ENCODE measurements around the gene RAB20.

GRCh38 chr13:110506859-110507566, 54.5 kb downstream of the RAB20 start:
- no peak for TF ChIP-seq CSDC2 (CRISPR knock-in tag; IDR thresholded peaks at IDR 0.05)
- no peak for TF ChIP-seq CSRNP3 (CRISPR knock-in tag; IDR thresholded peaks at IDR 0.05)
- TF ChIP-seq OSR1 (CRISPR knock-in tag; IDR thresholded peaks at IDR 0.05): no peak
- TF ChIP-seq SNAI2 (CRISPR knock-in tag; IDR thresholded peaks at IDR 0.05): no peak
- no peak for TF ChIP-seq PATZ1 (CRISPR knock-in tag; IDR thresholded peaks at IDR 0.05; ENCODE audit: borderline replicate concordance)
